Activated naive CD4-positive, alpha-beta T cell treated with anti-CD3 and anti-CD28 coated beads for 36 hours (primary cell): ENCODE measurements around the gene CDKN2B. TPM values are rescaled to one million over a fixed set of nuclear protein-coding genes. Genes with fewer than 3 reads are reported as not detected.

Experiments
- CTCF ChIA-PET: fragments of 350-600 bp; sonication (Branson Sonifier 250); formaldehyde crosslinking; loops from one replicate; lab custom pipeline; 2021; ENCODE audit warnings: antibody characterized with exemption; lab: Charles Lee
- DNase-seq: peaks from one replicate; pipeline ENCODE4 v3.0.0-alpha.2; 2020
- H3K27ac Mint-ChIP-seq: one replicate; pipeline ENCODE4 v1.8.0; 2021; ENCODE audit warnings: mild to moderate bottlenecking, mixed read lengths
- H3K27me3 Mint-ChIP-seq: one replicate; pipeline ENCODE4 v1.8.0; 2021; ENCODE audit warnings: low read depth, mixed read lengths
- H3K36me3 Mint-ChIP-seq: one replicate; pipeline ENCODE4 v1.8.0; 2021; ENCODE audit warnings: low read depth, mixed read lengths
- H3K4me1 Mint-ChIP-seq: one replicate; pipeline ENCODE4 v1.8.0; 2021; ENCODE audit warnings: low read depth, mixed read lengths
- H3K4me3 Mint-ChIP-seq: one replicate; pipeline ENCODE4 v1.8.0; 2021; ENCODE audit warnings: mild to moderate bottlenecking, moderate library complexity, mixed read lengths
- H3K9me3 Mint-ChIP-seq: one replicate; pipeline ENCODE4 v1.8.0; 2021; ENCODE audit warnings: mixed read lengths
- intact Hi-C: fragments of 100-400 bp; cut with micrococcal nuclease; formaldehyde crosslinking; loops from one replicate; pipeline ENCODE4 v1.15.1; 2023
- total RNA-seq, 2 experiments: library from RNA; stranded (reverse); gene quantifications; one replicate each; pipeline ENCODE4 v1.2.3, GENCODE V29; 2021

Gene CDKN2B
- total RNA-seq, 2 experiments from 2014 or later: not detected

GRCh38 chr9:21974722-21975409, 34.2 kb downstream of the CDKN2B start:
- H3K9me3 Mint-ChIP-seq: peaks cover 3% of the 10 kb centered on the region

GRCh38 chr9:21974343-21974721, 34.8 kb downstream of the CDKN2B start:
- Mint-ChIP-seq H3K4me1 (peaks cover 14% of the 10 kb centered on the region), H3K4me3 (peak overlapping the region; percentile 56), H3K36me3 (peaks cover 3% of the 10 kb centered on the region), H3K9me3 (peaks cover 4% of the 10 kb centered on the region), H3K27ac (no peak overlapping the region), H3K27me3 (peaks cover 81% of the 10 kb centered on the region)
- no peak for DNase-seq
- CTCF ChIA-PET: interaction anchor here (4.5 kb wide), 1 partner anchor 34 kb away, joined by 16 read pairs; the partner anchor contains the start of gene CDKN2B
- intact Hi-C loops: loop anchor here (2.0 kb wide), 1 partner anchor 34 kb away; the partner anchor contains the start of gene CDKN2B

More at GRCh38 chr9:21974722-21975409, 34.2 kb downstream of the CDKN2B start:
- no peak overlapping the region for H3K27ac Mint-ChIP-seq
- peaks cover 2% of the 10 kb centered on the region for H3K36me3 Mint-ChIP-seq
- DNase-seq: peak; percentile 75
- intact Hi-C loops: loop anchor here (1.0 to 2.0 kb wide), 4 partner anchors 9 to 34 kb away; partner anchors contain the start of gene CDKN2B
- peaks cover 81% of the 10 kb centered on the region for H3K27me3 Mint-ChIP-seq
- CTCF ChIA-PET: no interaction called here
- H3K4me3 Mint-ChIP-seq: peak overlapping the region; percentile 56
- peaks cover 14% of the 10 kb centered on the region for H3K4me1 Mint-ChIP-seq

- Mint-ChIP-seq H3K36me3 (peaks cover 8% of the 10 kb centered on the region), H3K27me3 (peaks cover 84% of the 10 kb centered on the region), H3K9me3 (peaks cover 9% of the 10 kb centered on the region), H3K4me1 (peaks cover 23% of the 10 kb centered on the region), H3K27ac (no peak overlapping the region), H3K4me3 (no peak overlapping the region)
- CTCF ChIA-PET: interaction anchor here (4.5 kb wide), 1 partner anchor 36 kb away, joined by 16 read pairs; the partner anchor contains the start of gene CDKN2B
- intact Hi-C loops: no loop called here
- no peak for DNase-seq
Observed at GRCh38 chr9:21972361-21972760, 36.7 kb downstream of the CDKN2B start.

- Mint-ChIP-seq H3K27me3 (peaks cover 84% of the 10 kb centered on the region), H3K4me1 (peaks cover 23% of the 10 kb centered on the region), H3K27ac (no peak overlapping the region), H3K4me3 (no peak overlapping the region), H3K9me3 (peaks cover 9% of the 10 kb centered on the region), H3K36me3 (peaks cover 9% of the 10 kb centered on the region)
- intact Hi-C loops: no loop called here
- CTCF ChIA-PET: interaction anchor here (0.9 to 4.5 kb wide), 2 partner anchors 16 to 38 kb away, joined by 5 to 16 read pairs; partner anchors contain the start of gene CDKN2B
- DNase-seq: no peak
Observed at GRCh38 chr9:21970800-21971640, 38.1 kb downstream of the CDKN2B start.

- Mint-ChIP-seq H3K9me3 (peaks cover 9% of the 10 kb centered on the region), H3K27ac (no peak overlapping the region), H3K27me3 (peaks cover 86% of the 10 kb centered on the region), H3K4me1 (peaks cover 24% of the 10 kb centered on the region), H3K36me3 (peaks cover 9% of the 10 kb centered on the region), H3K4me3 (no peak overlapping the region)
- CTCF ChIA-PET: interaction anchor here (0.9 to 4.5 kb wide), 2 partner anchors 17 to 39 kb away, joined by 5 to 16 read pairs; partner anchors contain the start of gene CDKN2B
- no peak for DNase-seq
- intact Hi-C loops: loop anchor here (5.0 kb wide), 1 partner anchor 1123 kb away; no protein-coding TSS in a partner anchor
Observed at GRCh38 chr9:21969951-21970799, 38.9 kb downstream of the CDKN2B start.

GRCh38 chr9:21969011-21969940, 39.8 kb downstream of the CDKN2B start:
- peaks cover 22% of the 10 kb centered on the region for H3K4me1 Mint-ChIP-seq

GRCh38 chr9:21968331-21969010, 40.6 kb downstream of the CDKN2B start:
- Mint-ChIP-seq H3K4me1 (peaks cover 19% of the 10 kb centered on the region), H3K36me3 (peaks cover 9% of the 10 kb centered on the region), H3K9me3 (peaks cover 9% of the 10 kb centered on the region), H3K27ac (no peak overlapping the region), H3K4me3 (peak overlapping the region; percentile 18), H3K27me3 (peaks cover 87% of the 10 kb centered on the region)
- intact Hi-C loops: loop anchor here (5.0 kb wide), 1 partner anchor 1121 kb away; no protein-coding TSS in a partner anchor
- CTCF ChIA-PET: interaction anchor here (2.5 kb wide), 1 partner anchor 39 kb away, joined by 10 read pairs; no protein-coding TSS in a partner anchor
- no peak for DNase-seq

More at GRCh38 chr9:21969011-21969940, 39.8 kb downstream of the CDKN2B start:
- no peak overlapping the region for H3K27ac Mint-ChIP-seq
- H3K27me3 Mint-ChIP-seq: peaks cover 86% of the 10 kb centered on the region
- DNase-seq: no peak
- intact Hi-C loops: loop anchor here (5.0 kb wide), 1 partner anchor 1122 kb away; no protein-coding TSS in a partner anchor
- H3K4me3 Mint-ChIP-seq: no peak overlapping the region
- peaks cover 9% of the 10 kb centered on the region for H3K36me3 Mint-ChIP-seq
- CTCF ChIA-PET: interaction anchor here (2.5 kb wide), 1 partner anchor 38 kb away, joined by 10 read pairs; no protein-coding TSS in a partner anchor
- H3K9me3 Mint-ChIP-seq: peaks cover 9% of the 10 kb centered on the region

GRCh38 chr9:21967702-21968101, 41.4 kb downstream of the CDKN2B start:
- Mint-ChIP-seq H3K4me1 (peaks cover 19% of the 10 kb centered on the region), H3K4me3 (no peak overlapping the region), H3K27ac (no peak overlapping the region), H3K36me3 (peaks cover 9% of the 10 kb centered on the region), H3K9me3 (peaks cover 9% of the 10 kb centered on the region), H3K27me3 (peaks cover 91% of the 10 kb centered on the region)
- DNase-seq: no peak
- intact Hi-C loops: loop anchor here (2.0 to 5.0 kb wide), 2 partner anchors 47 to 1120 kb away; no protein-coding TSS in a partner anchor
- CTCF ChIA-PET: interaction anchor here (2.5 kb wide), 1 partner anchor 40 kb away, joined by 10 read pairs; no protein-coding TSS in a partner anchor

GRCh38 chr9:21967169-21967568, 41.9 kb downstream of the CDKN2B start:
- Mint-ChIP-seq H3K4me1 (peaks cover 19% of the 10 kb centered on the region), H3K27ac (no peak overlapping the region), H3K4me3 (no peak overlapping the region), H3K9me3 (peaks cover 9% of the 10 kb centered on the region), H3K27me3 (peaks cover 89% of the 10 kb centered on the region), H3K36me3 (peaks cover 9% of the 10 kb centered on the region)
- intact Hi-C loops: loop anchor here (2.0 to 5.0 kb wide), 2 partner anchors 46 to 1120 kb away; no protein-coding TSS in a partner anchor
- DNase-seq: no peak
- CTCF ChIA-PET: interaction anchor here (2.5 kb wide), 1 partner anchor 40 kb away, joined by 10 read pairs; no protein-coding TSS in a partner anchor
